Keratinocyte (primary cell): ENCODE measurements around the gene NDUFC2. TPM values are rescaled to one million over a fixed set of nuclear protein-coding genes. Genes with fewer than 3 reads are reported as not detected.

Experiments
- DNase-seq: peaks from one replicate; pipeline ENCODE4 v3.0.0-alpha.2; 2011; ENCODE audit warnings: low read depth, missing footprints, low spot score
- FAIRE-seq: peaks from 2 replicates; lab custom pipeline; 2011; peaks lifted over from hg19 to GRCh38; lab: Jason Lieb, UNC
- H2AFZ ChIP-seq: 2 replicates; pipeline ENCODE4 v1.6.0; 2012; ENCODE audit warnings: low read length, control low read depth, inconsistent platforms; ENCODE audit not compliant: control insufficient read depth
- H3K27ac ChIP-seq: 2 replicates; pipeline ENCODE4 v1.5.1; 2011; ENCODE audit warnings: low read length; ENCODE audit not compliant: control insufficient read depth, insufficient read depth
- H3K27me3 ChIP-seq: 3 replicates; pipeline ENCODE4 v1.6.0; 2011; ENCODE audit warnings: low read length; ENCODE audit not compliant: control insufficient read depth, insufficient read depth; ENCODE audit errors: extremely low read depth
- H3K36me3 ChIP-seq, 2 experiments: 2 replicates in 1 of 2; 3 replicates in 1 of 2; pipeline ENCODE4 v1.5.1; 2011; ENCODE audit warnings: low read length in 2 of 2, mild to moderate bottlenecking in 1 of 2; ENCODE audit not compliant: control insufficient read depth in 2 of 2, insufficient read depth in 2 of 2; ENCODE audit errors: extremely low read depth in 1 of 2
- H3K4me1 ChIP-seq: 3 replicates; pipeline ENCODE4 v1.5.1; 2011; ENCODE audit warnings: low read length; ENCODE audit not compliant: control insufficient read depth, insufficient read depth; ENCODE audit errors: extremely low read depth
- H3K4me2 ChIP-seq: 3 replicates; pipeline ENCODE4 v1.6.0; 2011; ENCODE audit warnings: low read depth, low read length; ENCODE audit not compliant: control insufficient read depth, insufficient read depth; ENCODE audit errors: extremely low read depth
- H3K4me3 ChIP-seq, 3 experiments: fragments of 200-600 bp in 1 of 3; sonication (generic) in 1 of 3; 2 replicates in 2 of 3; 3 replicates in 1 of 3; pipeline ENCODE4 v1.5.1; 2011 to 2016; ENCODE audit warnings: low read length in 3 of 3, mild to moderate bottlenecking in 3 of 3, control low read depth in 2 of 3, inconsistent platforms in 1 of 3, low read depth in 1 of 3, mixed read lengths in 1 of 3, mixed run types in 1 of 3, moderate library complexity in 1 of 3; ENCODE audit not compliant: control insufficient read depth in 2 of 3, insufficient read depth in 2 of 3; ENCODE audit errors: extremely low read depth in 1 of 3
- H3K79me2 ChIP-seq: 2 replicates; pipeline ENCODE4 v1.6.0; 2012; ENCODE audit warnings: low read length; ENCODE audit not compliant: control insufficient read depth, insufficient read depth
- H3K9ac ChIP-seq: 3 replicates; pipeline ENCODE4 v1.6.0; 2011; ENCODE audit warnings: low read length; ENCODE audit not compliant: control insufficient read depth, insufficient read depth; ENCODE audit errors: extremely low read depth
- H3K9me1 ChIP-seq: 3 replicates; pipeline ENCODE4 v1.6.0; 2011; ENCODE audit warnings: low read length; ENCODE audit not compliant: control insufficient read depth, insufficient read depth; ENCODE audit errors: extremely low read depth
- H3K9me3 ChIP-seq: 2 replicates; pipeline ENCODE4 v1.5.1; 2012; ENCODE audit warnings: low read depth, low read length; ENCODE audit not compliant: control insufficient read depth
- H4K20me1 ChIP-seq: 3 replicates; pipeline ENCODE4 v1.6.0; 2011; ENCODE audit warnings: low read length; ENCODE audit not compliant: control insufficient read depth, insufficient read depth; ENCODE audit errors: extremely low read depth
- CTCF ChIP-seq, 3 experiments: IDR thresholded peaks in 1 of 3; conservative IDR thresholded peaks in 1 of 3; optimal IDR thresholded peaks in 1 of 3; 2 replicates in 2 of 3; 3 replicates in 1 of 3; pipeline versions ENCODE3 to v1.5.1; 2011; ENCODE audit warnings: low read length in 3 of 3, mild to moderate bottlenecking in 3 of 3, moderate library complexity in 2 of 3, control low read depth in 1 of 3, inconsistent platforms in 1 of 3; ENCODE audit not compliant: insufficient read depth in 2 of 3; ENCODE audit errors: extremely low read depth in 1 of 3
- EZH2 ChIP-seq: IDR thresholded peaks from one replicate; pipeline ENCODE4 v1.6.1; 2012; ENCODE audit warnings: inconsistent platforms, mild to moderate bottlenecking, low read length, moderate library complexity
- dilution Hi-C: fragments of 300-500 bp; cut with MboI; formaldehyde crosslinking; loops from one replicate; pipeline ENCODE4 v1.7.0; 2020; ENCODE audit warnings: low sequenced_read_pairs; ENCODE audit not compliant: extremely low pct_ligation_motif_present
- polyA plus RNA-seq, 5 experiments: library from polyadenylated mRNA; depleted of rRNA in 3 of 5; stranded (reverse) in 3 of 5; stranded (forward) in 1 of 5; unstranded in 1 of 5; fragments of >200 nt; gene quantifications; 1 replicate in 1 of 5; 2 replicates in 3 of 5; 3 replicates in 1 of 5; pipeline versions ENCODE4 v1.2.1 to v1.2.3, GENCODE V29; 2011 to 2012; ENCODE audit warnings: missing spikeins in 2 of 5, low read depth in 1 of 5, low replicate concordance in 1 of 5

Gene NDUFC2
- polyA plus RNA-seq, 1 donor (not counting 4 experiments of a cell fraction or from before 2014, with no cell fraction given), result 150 TPM

DNA sequence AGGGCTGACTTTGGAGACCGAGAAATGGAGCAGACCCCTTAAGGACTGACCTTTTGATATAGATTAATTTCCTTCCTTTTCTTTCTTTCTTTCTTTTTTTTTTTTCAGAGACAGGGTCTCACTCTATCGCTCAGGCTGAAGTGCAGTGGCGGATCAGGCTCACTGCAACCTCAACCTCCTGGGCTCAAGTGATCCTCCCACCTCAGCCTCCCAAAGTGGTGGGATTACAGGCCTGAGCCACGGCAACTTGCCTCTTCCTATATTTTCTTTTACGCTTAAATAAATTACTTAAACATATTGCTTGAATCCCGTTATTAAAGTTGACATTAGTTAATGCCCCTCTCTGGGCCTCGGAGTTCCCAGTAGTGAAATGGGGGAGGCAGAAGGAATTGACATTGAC, 56.2 kb downstream of the NDUFC2 start:
- peak overlapping the region; percentile 94 for H2AFZ ChIP-seq
- dilution Hi-C loops, result no loop called here

DNA sequence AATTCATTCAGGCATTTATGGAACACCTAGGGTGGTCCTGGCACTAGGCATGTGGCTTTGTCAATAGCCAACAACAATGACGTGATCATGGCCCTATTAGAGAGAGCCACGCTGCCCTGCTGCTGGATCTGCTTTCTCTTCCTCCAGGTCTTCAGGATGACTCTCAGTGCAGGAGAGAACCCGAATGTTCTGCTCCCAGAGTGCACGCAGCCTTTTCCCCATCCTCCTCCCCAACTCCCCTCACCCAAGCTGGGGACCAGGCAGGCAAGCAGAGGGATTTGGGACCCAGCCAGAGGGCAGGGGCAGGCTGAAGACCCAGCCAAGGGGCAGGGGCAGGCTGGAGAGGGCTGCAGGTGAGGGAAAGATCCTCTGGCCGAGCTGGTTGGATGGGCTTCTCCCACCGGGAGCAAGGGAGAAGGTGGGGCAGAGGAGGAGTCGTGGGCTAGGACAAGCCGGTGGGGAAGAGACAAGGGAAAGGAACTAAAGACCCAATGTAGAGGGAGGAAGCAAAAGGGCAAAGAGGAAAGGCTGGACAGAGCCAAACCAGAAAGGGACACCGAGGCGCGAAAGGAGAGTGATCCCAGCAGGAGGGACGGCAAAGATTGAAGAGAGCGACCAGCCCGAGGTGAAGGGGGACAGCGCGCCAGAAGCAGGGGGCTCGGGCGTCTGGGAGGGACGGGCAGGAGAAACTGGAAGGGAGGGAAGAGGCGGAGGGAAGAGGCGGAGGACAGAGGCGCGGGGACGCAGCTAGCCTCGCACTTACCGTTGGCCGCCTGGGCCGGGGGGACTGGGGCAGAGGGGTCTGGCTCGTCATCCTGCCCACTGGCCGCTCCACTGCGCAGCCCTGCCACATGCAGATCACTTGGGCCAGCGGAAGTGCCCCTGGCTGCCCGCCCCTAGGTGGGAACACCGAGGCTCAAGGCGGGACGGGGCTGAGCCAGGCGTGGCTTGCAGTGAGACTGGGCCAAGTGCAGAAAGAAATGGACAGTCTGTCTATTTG, 57.0 kb downstream of the NDUFC2 start, which contains the start of gene KCTD14:
KCTD14 (minus strand) TSS at position 880 of the 1,000 bp plus-strand sequence; CDS start at position 853, 27 bp downstream.
- dilution Hi-C loops, result no loop called here
- no peak for DNase-seq
- H3K9ac ChIP-seq, result peak within 1 kb of the TSS; percentile 45

More for the DNA sequence above, 56.2 kb downstream of the NDUFC2 start:
- peaks cover 15% of the 10 kb centered on the region for H3K4me1 ChIP-seq
- FAIRE-seq (no peak), DNase-seq (no peak)
- peak overlapping the region; percentile 74 for H3K4me2 ChIP-seq
- H3K27me3 ChIP-seq, result no peaks in the 10 kb centered on the region
- H3K9me3 ChIP-seq, result no peaks in the 10 kb centered on the region
- H3K36me3 ChIP-seq, result no peaks in the 10 kb centered on the region
- no peaks in the 10 kb centered on the region for H4K20me1 ChIP-seq
- H3K9ac ChIP-seq, result peak overlapping the region; percentile 45
- no peaks in the 10 kb centered on the region for H3K9me1 ChIP-seq
- peak overlapping the region; percentile 41 to 67 (median 48) for H3K4me3 ChIP-seq
- H3K79me2 ChIP-seq, result no peaks in the 10 kb centered on the region
- no peak for TF ChIP-seq EZH2
- TF ChIP-seq CTCF (optimal IDR thresholded peaks at IDR 0.05 in 1 of 3, IDR thresholded peaks at IDR 0.05 in 1 of 3, conservative IDR thresholded peaks at IDR 0.05 in 1 of 3; ENCODE audit: extremely low read depth in 1 of 3, insufficient read depth in 2 of 3, low read length in 3 of 3), result no peak
- H3K27ac ChIP-seq, result no peak overlapping the region

More for the DNA sequence above, 57.0 kb downstream of the NDUFC2 start, which contains the start of gene KCTD14:
- Histone ChIP-seq H3K4me2 (peak within 1 kb of the TSS; percentile 74), H3K36me3 (no peaks in the 10 kb centered on the region), H4K20me1 (no peaks in the 10 kb centered on the region), H3K9me1 (no peaks in the 10 kb centered on the region), H3K4me3 (peak within 1 kb of the TSS; percentile 41 to 67 (median 48)), H3K9me3 (no peaks in the 10 kb centered on the region), H3K79me2 (no peaks in the 10 kb centered on the region), H3K4me1 (peaks cover 15% of the 10 kb centered on the region), H3K27ac (peak within 1 kb of the TSS; percentile 28), H2AFZ (peak within 1 kb of the TSS; percentile 94), H3K27me3 (no peaks in the 10 kb centered on the region)
- FAIRE-seq, result no peak
- TF ChIP-seq EZH2 (no peak), CTCF (optimal IDR thresholded peaks at IDR 0.05 in 1 of 3, IDR thresholded peaks at IDR 0.05 in 1 of 3, conservative IDR thresholded peaks at IDR 0.05 in 1 of 3; ENCODE audit: extremely low read depth in 1 of 3, insufficient read depth in 2 of 3, low read length in 3 of 3) (no peak)
